Measurements from ENCODE around the gene ZBTB16.

DNA sequence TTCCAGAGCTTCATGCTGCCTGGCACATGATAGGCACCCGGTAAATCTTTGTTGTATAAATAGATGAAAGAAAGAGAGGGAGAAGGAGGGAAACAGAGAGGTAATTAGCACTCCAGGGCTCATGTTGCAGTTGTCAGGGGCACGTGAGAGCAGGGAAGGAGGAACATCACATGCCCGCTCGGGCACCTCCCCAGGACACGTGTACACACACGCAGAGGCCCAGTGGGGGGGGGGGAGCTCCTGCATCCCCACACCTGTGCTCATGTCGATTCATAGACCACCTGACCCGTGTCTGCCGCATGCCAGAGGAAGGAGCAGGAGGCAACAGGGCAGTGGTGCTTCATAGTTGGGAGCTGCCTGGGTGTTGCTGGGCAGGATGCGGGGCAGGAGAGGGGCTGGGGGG lies 199.6 kb downstream of the ZBTB16 start:
- TF ChIP-seq, protein P1, sequence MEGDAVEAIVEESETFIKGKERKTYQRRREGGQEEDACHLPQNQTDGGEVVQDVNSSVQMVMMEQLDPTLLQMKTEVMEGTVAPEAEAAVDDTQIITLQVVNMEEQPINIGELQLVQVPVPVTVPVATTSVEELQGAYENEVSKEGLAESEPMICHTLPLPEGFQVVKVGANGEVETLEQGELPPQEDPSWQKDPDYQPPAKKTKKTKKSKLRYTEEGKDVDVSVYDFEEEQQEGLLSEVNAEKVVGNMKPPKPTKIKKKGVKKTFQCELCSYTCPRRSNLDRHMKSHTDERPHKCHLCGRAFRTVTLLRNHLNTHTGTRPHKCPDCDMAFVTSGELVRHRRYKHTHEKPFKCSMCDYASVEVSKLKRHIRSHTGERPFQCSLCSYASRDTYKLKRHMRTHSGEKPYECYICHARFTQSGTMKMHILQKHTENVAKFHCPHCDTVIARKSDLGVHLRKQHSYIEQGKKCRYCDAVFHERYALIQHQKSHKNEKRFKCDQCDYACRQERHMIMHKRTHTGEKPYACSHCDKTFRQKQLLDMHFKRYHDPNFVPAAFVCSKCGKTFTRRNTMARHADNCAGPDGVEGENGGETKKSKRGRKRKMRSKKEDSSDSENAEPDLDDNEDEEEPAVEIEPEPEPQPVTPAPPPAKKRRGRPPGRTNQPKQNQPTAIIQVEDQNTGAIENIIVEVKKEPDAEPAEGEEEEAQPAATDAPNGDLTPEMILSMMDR (IDR thresholded peaks at IDR 0.05) = no peak
- no peak for TF ChIP-seq ZFX (IDR thresholded peaks at IDR 0.05; ENCODE audit: borderline replicate concordance)
